SK-N-SH (cell line): ENCODE results near the gene ZC3H18.

Experiments used
- CTCF ChIP-seq: fragments of 200-600 bp; sonication (generic); IDR thresholded peaks from 2 replicates; pipeline ENCODE4 v1.6.1; 2017; ENCODE audit warnings: antibody characterized with exemption, mild to moderate bottlenecking, moderate library complexity
- EP300 ChIP-seq, 2 experiments: IDR thresholded peaks; 2 replicates each; pipeline versions ENCODE4 v1.4.0 to v1.6.1; 2012; ENCODE audit warnings: borderline replicate concordance in 1 of 2, low read depth in 1 of 2, low read length in 1 of 2
- GABPA ChIP-seq: IDR thresholded peaks from 2 replicates; pipeline ENCODE4 v1.4.0; 2012; ENCODE audit warnings: low read depth, mild to moderate bottlenecking
- MAX ChIP-seq: IDR thresholded peaks from 2 replicates; pipeline ENCODE4 v1.4.0; 2012; ENCODE audit warnings: low read depth
- NRF1 ChIP-seq: IDR thresholded peaks from 2 replicates; pipeline ENCODE4 v1.6.1; 2012; ENCODE audit warnings: low read depth, mild to moderate bottlenecking, low read length
- RAD21 ChIP-seq: IDR thresholded peaks from 2 replicates; pipeline ENCODE4 v1.6.1; 2012; ENCODE audit warnings: mild to moderate bottlenecking, low read length
- REST ChIP-seq: IDR thresholded peaks from 2 replicates; pipeline ENCODE4 v1.6.1; 2012; ENCODE audit warnings: mild to moderate bottlenecking, low read depth, low read length, moderate library complexity
- RFX5 ChIP-seq: IDR thresholded peaks from 2 replicates; pipeline ENCODE4 v1.6.1; 2012; ENCODE audit warnings: mild to moderate bottlenecking, improper control_type of control experiment, low read length
- SIN3A ChIP-seq: IDR thresholded peaks from 2 replicates; pipeline ENCODE4 v1.6.1; 2012; ENCODE audit warnings: low read depth, mild to moderate bottlenecking, low read length, moderate library complexity, borderline replicate concordance
- YY1 ChIP-seq: IDR thresholded peaks from 2 replicates; pipeline ENCODE4 v1.4.0; 2012; ENCODE audit warnings: low read depth, mild to moderate bottlenecking
- TF ChIP-seq, protein P1 (sequence below): IDR thresholded peaks from 2 replicates; pipeline ENCODE4 v1.4.0; 2012; ENCODE audit warnings: low read depth, borderline replicate concordance

DNA sequence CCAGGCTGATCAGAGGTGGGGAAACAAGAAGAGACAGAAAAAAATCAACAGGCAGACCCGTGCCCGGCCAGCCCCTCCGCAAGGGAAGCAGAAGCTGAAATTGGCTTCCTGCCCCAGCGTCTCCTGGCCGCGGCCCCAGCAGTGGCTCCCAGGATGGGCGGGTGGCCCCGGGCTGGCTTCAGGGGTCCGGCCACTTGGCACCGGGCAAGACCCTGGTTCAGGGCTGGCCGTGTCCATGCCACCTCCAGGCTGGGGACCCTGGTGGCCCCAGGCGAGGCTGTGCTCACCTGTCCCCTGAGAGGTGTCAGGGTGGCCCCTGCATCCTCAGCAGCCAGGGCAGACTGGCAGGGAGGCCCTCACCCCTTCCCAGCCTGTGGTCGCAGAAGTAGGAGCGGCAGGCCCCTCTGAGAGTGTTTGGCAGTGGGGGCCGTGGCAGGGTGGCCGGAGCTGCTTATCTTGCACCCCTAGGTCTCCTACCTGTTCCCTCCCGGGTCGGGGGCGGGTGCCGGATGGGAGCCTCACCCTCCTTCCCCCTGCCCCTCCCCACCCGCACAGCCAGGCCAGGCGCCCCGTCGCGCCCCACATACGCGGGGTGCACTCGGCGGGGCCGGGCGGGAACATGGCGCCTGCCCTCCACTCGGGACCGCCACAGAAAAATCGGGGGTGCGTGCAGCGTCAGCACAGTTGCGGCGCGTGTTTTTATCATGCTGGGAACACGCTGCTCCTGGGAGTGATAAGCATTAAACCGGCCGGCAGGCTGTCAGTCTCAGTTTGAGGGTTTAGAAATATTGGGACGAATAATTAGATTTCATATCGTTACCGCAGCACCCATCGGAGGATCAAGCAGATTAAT lies 46.7 kb upstream of the ZC3H18 start:
- no peak for TF ChIP-seq SIN3A
- TF ChIP-seq CTCF: no peak
- no peak for TF ChIP-seq EP300 (IDR thresholded peaks at IDR 0.05; ENCODE audit: borderline replicate concordance in 1 of 2, low read depth in 1 of 2, low read length in 1 of 2)
- no peak for TF ChIP-seq RFX5
- TF ChIP-seq YY1: no peak
- TF ChIP-seq, protein P1, sequence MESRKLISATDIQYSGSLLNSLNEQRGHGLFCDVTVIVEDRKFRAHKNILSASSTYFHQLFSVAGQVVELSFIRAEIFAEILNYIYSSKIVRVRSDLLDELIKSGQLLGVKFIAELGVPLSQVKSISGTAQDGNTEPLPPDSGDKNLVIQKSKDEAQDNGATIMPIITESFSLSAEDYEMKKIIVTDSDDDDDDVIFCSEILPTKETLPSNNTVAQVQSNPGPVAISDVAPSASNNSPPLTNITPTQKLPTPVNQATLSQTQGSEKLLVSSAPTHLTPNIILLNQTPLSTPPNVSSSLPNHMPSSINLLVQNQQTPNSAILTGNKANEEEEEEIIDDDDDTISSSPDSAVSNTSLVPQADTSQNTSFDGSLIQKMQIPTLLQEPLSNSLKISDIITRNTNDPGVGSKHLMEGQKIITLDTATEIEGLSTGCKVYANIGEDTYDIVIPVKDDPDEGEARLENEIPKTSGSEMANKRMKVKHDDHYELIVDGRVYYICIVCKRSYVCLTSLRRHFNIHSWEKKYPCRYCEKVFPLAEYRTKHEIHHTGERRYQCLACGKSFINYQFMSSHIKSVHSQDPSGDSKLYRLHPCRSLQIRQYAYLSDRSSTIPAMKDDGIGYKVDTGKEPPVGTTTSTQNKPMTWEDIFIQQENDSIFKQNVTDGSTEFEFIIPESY: no peak
- TF ChIP-seq NRF1: no peak
- TF ChIP-seq MAX: no peak
- no peak for TF ChIP-seq GABPA
- no peak for TF ChIP-seq RAD21
- no peak for TF ChIP-seq REST
